GM10847 (cell line): ENCODE results near the gene RASA2.

Experiments used
- POLR2A ChIP-seq: IDR thresholded peaks from 2 replicates; pipeline ENCODE4 v1.6.1; 2011; ENCODE audit not compliant: insufficient read length; ENCODE audit errors: extremely low read depth

RASA2 gene, protein sequence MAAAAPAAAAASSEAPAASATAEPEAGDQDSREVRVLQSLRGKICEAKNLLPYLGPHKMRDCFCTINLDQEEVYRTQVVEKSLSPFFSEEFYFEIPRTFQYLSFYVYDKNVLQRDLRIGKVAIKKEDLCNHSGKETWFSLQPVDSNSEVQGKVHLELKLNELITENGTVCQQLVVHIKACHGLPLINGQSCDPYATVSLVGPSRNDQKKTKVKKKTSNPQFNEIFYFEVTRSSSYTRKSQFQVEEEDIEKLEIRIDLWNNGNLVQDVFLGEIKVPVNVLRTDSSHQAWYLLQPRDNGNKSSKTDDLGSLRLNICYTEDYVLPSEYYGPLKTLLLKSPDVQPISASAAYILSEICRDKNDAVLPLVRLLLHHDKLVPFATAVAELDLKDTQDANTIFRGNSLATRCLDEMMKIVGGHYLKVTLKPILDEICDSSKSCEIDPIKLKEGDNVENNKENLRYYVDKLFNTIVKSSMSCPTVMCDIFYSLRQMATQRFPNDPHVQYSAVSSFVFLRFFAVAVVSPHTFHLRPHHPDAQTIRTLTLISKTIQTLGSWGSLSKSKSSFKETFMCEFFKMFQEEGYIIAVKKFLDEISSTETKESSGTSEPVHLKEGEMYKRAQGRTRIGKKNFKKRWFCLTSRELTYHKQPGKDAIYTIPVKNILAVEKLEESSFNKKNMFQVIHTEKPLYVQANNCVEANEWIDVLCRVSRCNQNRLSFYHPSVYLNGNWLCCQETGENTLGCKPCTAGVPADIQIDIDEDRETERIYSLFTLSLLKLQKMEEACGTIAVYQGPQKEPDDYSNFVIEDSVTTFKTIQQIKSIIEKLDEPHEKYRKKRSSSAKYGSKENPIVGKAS

DNA sequence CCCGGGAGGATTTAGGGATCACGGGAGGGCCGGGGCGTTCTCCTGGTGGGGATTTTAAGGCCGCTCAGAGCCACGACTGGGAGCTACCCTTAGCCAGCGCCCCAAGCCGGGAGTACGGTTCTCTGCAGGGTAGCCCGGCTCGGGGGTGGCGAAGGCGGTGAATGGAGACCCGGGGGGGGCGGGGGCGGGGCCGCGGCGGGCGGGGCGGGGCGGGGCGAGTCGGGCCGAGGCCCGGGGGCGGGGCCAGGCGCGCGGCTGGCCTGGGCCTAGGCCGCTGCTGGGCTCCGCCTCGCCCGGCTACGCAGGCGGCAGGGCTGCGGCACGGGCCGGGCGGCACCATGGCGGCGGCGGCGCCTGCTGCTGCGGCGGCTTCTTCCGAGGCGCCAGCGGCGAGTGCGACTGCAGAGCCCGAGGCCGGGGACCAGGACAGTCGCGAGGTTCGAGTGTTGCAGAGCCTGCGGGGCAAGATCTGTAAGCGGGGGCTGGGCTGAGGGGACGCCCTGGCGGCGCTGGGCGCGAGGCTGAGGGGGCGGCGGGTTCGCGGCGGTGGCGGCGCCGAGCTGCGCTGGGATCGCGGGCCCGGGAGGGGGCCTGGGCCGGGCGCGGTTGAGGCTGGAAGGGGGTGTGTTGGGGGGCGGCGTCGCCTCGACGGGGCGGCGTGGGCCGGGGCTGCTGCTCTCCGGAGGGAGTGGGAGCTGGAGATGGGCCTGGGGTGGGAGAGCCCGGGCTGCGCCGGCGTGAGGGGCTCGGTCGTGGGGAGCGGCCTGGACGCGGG, at the start of gene RASA2:
TSS of gene RASA2 (plus strand) at position 282 of the 775 bp plus-strand sequence. CDS start at position 339, 57 bp downstream.
- TF ChIP-seq POLR2A, result peak; percentile 67

GRCh38 chr3:141439589-141439988, 47.2 kb upstream of the RASA2 start:
- no peak for TF ChIP-seq POLR2A

DNA sequence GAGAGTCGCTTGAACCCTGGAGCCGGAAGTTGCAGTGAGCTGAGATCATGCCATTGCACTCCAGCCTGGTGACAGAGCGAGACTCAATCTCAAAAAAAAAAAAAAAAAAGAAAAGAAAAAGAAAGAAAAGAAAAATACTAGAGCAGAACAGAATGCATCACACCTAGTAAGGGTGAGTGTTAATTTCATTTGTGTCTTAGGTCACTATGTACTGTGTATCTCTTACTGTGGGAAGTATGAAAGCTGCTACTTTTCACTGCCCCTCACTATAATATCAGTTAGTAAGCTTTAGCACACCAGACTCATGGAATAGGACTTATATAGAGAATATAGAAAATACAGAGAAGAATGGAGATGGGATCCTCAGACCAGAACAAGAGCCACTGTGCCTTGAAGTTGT, 45.9 kb upstream of the RASA2 start:
- TF ChIP-seq POLR2A, result no peak

DNA sequence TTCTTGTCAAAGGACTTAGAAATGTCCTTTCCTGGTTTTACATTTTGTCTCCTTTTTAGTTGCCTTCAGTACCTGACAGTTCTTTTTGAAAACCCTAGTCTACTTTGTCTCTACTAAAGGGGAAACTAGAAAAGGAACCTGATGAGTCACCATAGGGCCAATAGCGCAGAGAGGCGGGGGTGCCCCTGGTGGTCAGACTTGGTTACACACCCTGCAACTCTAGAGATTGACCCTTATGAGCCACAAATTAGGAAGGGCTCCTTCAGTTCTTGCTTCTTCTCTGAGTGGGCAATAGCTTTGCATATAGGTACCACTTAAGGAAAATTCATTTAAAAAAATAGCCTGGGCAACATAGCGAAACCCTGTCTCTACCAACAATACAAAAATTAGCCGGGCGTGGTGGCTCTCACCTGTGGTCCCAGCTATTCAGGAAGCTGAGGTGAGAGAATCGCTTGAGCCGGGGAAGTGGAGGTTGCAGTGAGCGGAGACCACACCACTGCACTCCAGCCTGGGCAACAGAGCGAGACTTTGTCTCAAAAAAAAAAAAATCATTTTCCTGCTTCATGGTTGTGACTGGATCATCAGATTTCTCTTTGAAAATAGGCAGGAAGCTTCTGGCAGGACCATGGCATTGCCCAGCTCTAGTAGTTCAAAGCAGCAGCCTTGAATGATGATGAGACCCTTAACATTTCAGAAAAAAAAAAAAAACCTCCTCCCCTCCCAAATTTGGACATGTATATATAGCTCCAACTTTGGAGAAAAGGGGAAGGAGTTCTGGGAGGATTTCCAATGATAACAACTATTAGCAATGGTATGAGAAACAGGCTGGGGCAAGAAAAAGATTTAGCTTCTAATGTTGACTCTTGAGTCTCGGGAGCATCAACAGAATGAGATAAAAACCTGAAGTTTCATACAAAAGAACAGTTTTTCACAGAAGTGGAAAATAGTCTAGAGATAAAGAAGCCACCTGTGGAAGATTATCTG, 45.2 kb upstream of the RASA2 start:
- TF ChIP-seq POLR2A, result no peak

DNA sequence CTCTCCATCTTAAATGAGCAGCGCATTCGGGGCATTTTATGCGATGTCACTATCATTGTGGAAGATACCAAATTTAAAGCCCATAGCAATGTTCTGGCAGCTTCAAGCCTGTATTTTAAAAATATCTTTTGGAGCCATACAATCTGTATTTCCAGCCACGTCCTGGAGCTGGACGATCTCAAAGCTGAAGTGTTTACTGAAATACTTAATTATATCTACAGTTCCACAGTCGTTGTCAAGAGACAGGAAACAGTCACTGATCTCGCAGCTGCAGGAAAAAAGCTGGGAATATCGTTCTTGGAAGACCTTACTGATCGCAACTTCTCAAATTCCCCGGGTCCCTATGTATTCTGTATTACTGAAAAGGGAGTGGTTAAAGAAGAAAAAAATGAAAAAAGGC, 44.4 kb upstream of the RASA2 start:
- TF ChIP-seq POLR2A, result no peak

DNA sequence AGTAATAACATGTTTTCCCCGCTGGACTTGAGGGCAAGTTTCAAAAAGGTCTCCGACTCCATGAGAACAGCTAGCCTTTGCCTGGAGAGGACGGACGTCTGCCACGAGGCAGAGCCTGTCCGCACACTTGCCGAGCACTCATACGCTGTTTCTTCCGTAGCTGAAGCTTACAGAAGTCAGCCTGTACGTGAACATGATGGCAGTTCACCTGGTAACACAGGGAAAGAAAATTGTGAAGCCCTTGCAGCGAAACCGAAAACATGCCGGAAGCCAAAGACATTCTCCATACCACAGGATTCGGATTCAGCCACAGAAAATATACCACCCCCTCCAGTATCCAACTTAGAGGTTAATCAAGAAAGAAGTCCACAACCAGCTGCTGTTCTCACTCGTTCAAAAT, 43.9 kb upstream of the RASA2 start:
- no peak for TF ChIP-seq POLR2A

- no peak for TF ChIP-seq POLR2A
These were observed 42.1 kb upstream of the RASA2 start for GRCh38 chr3:141444586-141445285.

DNA sequence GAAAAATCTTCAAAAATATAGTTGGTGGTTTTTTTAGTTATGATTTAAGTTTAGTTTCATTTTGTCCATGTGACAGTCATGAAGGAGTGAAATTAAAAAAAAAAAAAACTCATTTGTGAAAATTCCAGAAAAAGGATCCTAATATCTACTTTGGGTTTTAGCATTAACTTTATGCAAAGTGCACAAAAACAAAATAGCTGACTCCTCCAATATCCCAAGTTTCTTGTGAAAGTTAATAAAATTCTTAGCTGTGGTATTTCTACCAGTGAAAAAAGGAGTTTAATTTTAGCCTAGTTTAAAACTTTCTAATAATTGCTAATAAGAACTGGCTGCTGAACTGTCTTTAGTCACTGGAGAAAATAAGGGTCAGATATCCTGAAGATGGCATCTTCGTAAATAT, 40.8 kb upstream of the RASA2 start:
- no peak for TF ChIP-seq POLR2A

DNA sequence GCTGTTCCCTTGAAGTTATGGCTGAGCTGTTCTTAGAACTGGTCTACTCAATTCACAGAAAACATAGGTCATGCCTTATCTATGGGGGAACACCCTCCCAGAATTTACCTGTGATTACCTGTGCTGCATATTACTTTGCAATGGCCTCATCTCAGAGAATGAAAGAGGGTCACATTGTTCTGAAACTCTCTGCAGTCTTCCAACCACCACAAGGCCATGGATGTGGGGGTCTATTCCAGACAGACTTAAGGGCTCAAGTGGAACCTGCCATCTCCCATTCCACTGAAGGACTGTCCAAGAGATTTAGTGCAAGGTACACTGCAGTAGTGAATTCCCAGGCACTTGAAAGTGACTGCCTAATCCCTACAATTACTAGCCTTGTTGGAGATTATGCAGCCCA, 40.1 kb upstream of the RASA2 start:
- TF ChIP-seq POLR2A, result no peak

GRCh38 chr3:141447383-141447782, 39.4 kb upstream of the RASA2 start:
- TF ChIP-seq POLR2A, result no peak

- TF ChIP-seq POLR2A, result no peak
These were observed 38.1 kb upstream of the RASA2 start for GRCh38 chr3:141448606-141449220.

DNA sequence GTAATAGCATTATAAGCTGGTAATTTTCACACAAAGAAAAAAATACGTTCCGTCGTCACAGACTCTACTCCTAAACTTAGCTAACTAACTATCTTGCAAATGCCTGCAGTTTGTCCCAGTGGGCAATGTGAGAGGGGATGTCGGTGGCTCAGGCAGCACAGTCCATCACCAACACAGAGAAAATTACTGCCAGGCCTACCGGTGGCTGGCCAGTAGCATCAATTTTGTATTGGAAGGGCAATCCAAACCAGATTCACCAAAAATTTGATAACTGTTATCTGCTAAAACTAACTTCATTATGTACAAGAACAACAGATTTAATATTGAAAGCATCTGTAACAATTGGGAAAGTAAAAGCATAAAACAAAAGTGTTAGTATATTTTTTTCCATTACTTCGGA, 37.4 kb upstream of the RASA2 start:
- TF ChIP-seq POLR2A, result no peak

GRCh38 chr3:141450727-141451375, 36.0 kb upstream of the RASA2 start:
- no peak for TF ChIP-seq POLR2A
